ENCODE measurements around the gene BCL7A.

- TF ChIP-seq CTCF (IDR thresholded peaks at IDR 0.05; ENCODE audit: low read length) (no peak), EZH2 (optimal IDR thresholded peaks at IDR 0.05; ENCODE audit: low read depth, low read length) (no peak)
These were observed 7.3 kb downstream of the BCL7A start for GRCh38 chr12:122028905-122029560.
